GM21367 (cell line): ENCODE results near the gene ODAD3.
"Not testable (repeated sequence)": the region's sequence is repeated elsewhere in the genome, so short reads cannot be mapped to it uniquely, and the experiment has no call there.

ENCODE experiments used
- ATAC-seq: cut with Tn5 transposase; IDR thresholded peaks from one replicate; pipeline ENCODE4 v1.9.1; 2021; ENCODE audit not compliant: unreplicated experiment

The ODAD3 gene

GRCh38 chr19:11460207-11460606 is 25.3 kb upstream of the ODAD3 start:
- no peak for ATAC-seq

GRCh38 chr19:11458912-11459311 is 24.0 kb upstream of the ODAD3 start:
- ATAC-seq = not testable (repeated sequence)

- no peak for ATAC-seq
Observed at GRCh38 chr19:11458236-11458900, 23.4 kb upstream of the ODAD3 start.

GRCh38 chr19:11457831-11458230 is 22.9 kb upstream of the ODAD3 start:
- no peak for ATAC-seq

GRCh38 chr19:11457115-11457514 is 22.2 kb upstream of the ODAD3 start:
- no peak for ATAC-seq

GRCh38 chr19:11456659-11457058 is 21.7 kb upstream of the ODAD3 start:
- no peak for ATAC-seq

GRCh38 chr19:11455233-11455554 is 20.3 kb upstream of the ODAD3 start:
- not testable (repeated sequence) for ATAC-seq

GRCh38 chr19:11453468-11454341 is 18.8 kb upstream of the ODAD3 start:
- ATAC-seq = no peak

- ATAC-seq = no peak
Observed at GRCh38 chr19:11452620-11453310, 17.8 kb upstream of the ODAD3 start.

GRCh38 chr19:11451871-11452619 is 17.1 kb upstream of the ODAD3 start:
- no peak for ATAC-seq

- ATAC-seq = no peak
Observed at GRCh38 chr19:11451327-11451870, 16.5 kb upstream of the ODAD3 start.

GRCh38 chr19:11450570-11451326 is 15.8 kb upstream of the ODAD3 start:
- no peak for ATAC-seq

GRCh38 chr19:11448923-11449554 is 14.1 kb upstream of the ODAD3 start:
- ATAC-seq = no peak

GRCh38 chr19:11448410-11448809 is 13.5 kb upstream of the ODAD3 start:
- ATAC-seq = no peak

- ATAC-seq = no peak
Observed at GRCh38 chr19:11447347-11448262, 12.7 kb upstream of the ODAD3 start.

GRCh38 chr19:11446652-11447301 is 11.9 kb upstream of the ODAD3 start:
- no peak for ATAC-seq

- no peak for ATAC-seq
Observed at GRCh38 chr19:11446271-11446651, 11.3 kb upstream of the ODAD3 start.

- no peak for ATAC-seq
Observed at GRCh38 chr19:11445141-11445540, 10.2 kb upstream of the ODAD3 start.
